ENCODE measurements around the gene KMT2D.

- TF ChIP-seq CTCF (conservative IDR thresholded peaks at IDR 0.05; ENCODE audit: low read length) (no peak), EZH2phosphoT487 (IDR thresholded peaks at IDR 0.05; ENCODE audit: borderline replicate concordance, low read depth, low read length) (no peak)
Observed at GRCh38 chr12:49026678-49027480, 33.7 kb downstream of the KMT2D start.
